Type B pancreatic cell (in vitro differentiated cells): Measurements from ENCODE around the gene KRT81. TPM values are rescaled to one million over a fixed set of nuclear protein-coding genes. Genes with fewer than 3 reads are reported as not detected.

Source experiments
- DNase-seq: peaks from one replicate; pipeline ENCODE4 v3.0.0; 2021; ENCODE audit warnings: mixed read lengths; ENCODE audit not compliant: unreplicated experiment; ENCODE audit errors: extremely low spot score
- H3K27ac Mint-ChIP-seq: 2 replicates; pipeline ENCODE4 v1.8.0; 2021; ENCODE audit warnings: mild to moderate bottlenecking, mixed read lengths
- H3K27me3 Mint-ChIP-seq: 2 replicates; pipeline ENCODE4 v1.8.0; 2021; ENCODE audit warnings: mixed read lengths
- H3K36me3 Mint-ChIP-seq: 2 replicates; pipeline ENCODE4 v1.8.0; 2021; ENCODE audit warnings: mixed read lengths
- H3K4me1 Mint-ChIP-seq: one replicate; pipeline ENCODE4 v1.8.0; 2021; ENCODE audit warnings: mixed read lengths; ENCODE audit not compliant: unreplicated experiment
- H3K4me3 Mint-ChIP-seq: 2 replicates; pipeline ENCODE4 v1.8.0; 2021; ENCODE audit warnings: mild to moderate bottlenecking, mixed read lengths
- H3K9me3 Mint-ChIP-seq: 2 replicates; pipeline ENCODE4 v1.8.0; 2021; ENCODE audit warnings: mixed read lengths
- CTCF ChIP-seq: fragments of 200-600 bp; sonication (generic); conservative IDR thresholded peaks from 2 replicates; pipeline ENCODE4 v1.5.0; 2021; ENCODE audit warnings: antibody characterized with exemption, mild to moderate bottlenecking
- total RNA-seq: library from RNA; stranded (reverse); gene quantifications from 2 replicates; pipeline ENCODE4 v1.2.1, GENCODE V29; 2021; ENCODE audit warnings: low replicate concordance

Gene KRT81
- total RNA-seq, 1 donor from 2014 or later: 0.31 TPM

DNA sequence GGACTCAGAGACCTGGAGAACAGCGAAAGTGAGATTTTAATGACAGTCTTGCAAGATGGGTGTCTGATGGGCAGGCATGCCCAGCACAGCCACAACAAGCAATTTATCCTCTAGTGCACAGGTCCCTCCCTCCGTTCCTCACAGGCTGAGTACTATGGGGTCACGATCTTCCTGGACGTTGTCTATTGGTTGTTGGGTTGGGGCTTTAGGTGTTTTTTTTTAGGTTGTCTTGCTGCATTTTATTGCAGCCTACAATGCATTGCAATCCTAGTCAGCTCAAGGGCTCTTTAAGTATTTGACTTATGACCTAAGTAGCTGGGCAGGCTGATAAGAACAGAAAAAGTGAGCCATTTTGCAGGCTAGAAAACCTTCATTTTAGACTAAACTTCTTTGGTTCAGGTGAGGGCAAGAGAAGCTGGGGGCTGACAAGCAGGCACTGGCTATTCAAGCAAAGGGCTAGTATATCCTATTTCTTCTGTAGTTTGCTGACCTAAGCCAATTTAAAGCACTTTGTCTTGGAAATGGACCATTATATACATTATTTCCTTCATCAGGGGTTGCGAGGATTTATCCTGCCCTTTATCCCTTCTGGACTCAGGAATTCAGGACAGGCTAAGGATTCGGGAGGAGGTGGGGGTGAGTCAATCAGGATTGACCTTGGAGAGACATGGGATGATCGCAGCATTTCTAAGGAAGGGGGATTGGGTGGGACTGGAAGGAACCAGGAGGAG lies 52.3 kb downstream of the KRT81 start:
- H3K27me3 Mint-ChIP-seq: peaks cover 13% of the 10 kb centered on the region
- H3K9me3 Mint-ChIP-seq: no peaks in the 10 kb centered on the region
- peaks cover 4% of the 10 kb centered on the region for H3K36me3 Mint-ChIP-seq
- DNase-seq: no peak
- H3K27ac Mint-ChIP-seq: peak overlapping the region; percentile 24
- H3K4me1 Mint-ChIP-seq: peaks cover 21% of the 10 kb centered on the region
- peak overlapping the region; percentile 28 for H3K4me3 Mint-ChIP-seq
- TF ChIP-seq CTCF: no peak

- peaks cover 13% of the 10 kb centered on the region for H3K4me1 Mint-ChIP-seq
- no peak overlapping the region for H3K27ac Mint-ChIP-seq
- DNase-seq: no peak
- TF ChIP-seq CTCF: no peak
- H3K9me3 Mint-ChIP-seq: no peaks in the 10 kb centered on the region
- peaks cover 19% of the 10 kb centered on the region for H3K27me3 Mint-ChIP-seq
- H3K4me3 Mint-ChIP-seq: no peak overlapping the region
- H3K36me3 Mint-ChIP-seq: no peaks in the 10 kb centered on the region
Observed at GRCh38 chr12:52238207-52238840, 53.0 kb downstream of the KRT81 start.

GRCh38 chr12:52236386-52237050 lies 54.8 kb downstream of the KRT81 start:
- Mint-ChIP-seq H3K27ac (no peak overlapping the region), H3K4me3 (peak overlapping the region; percentile 47), H3K4me1 (peaks cover 24% of the 10 kb centered on the region), H3K9me3 (no peaks in the 10 kb centered on the region), H3K27me3 (peaks cover 32% of the 10 kb centered on the region), H3K36me3 (no peaks in the 10 kb centered on the region)
- DNase-seq: no peak
- TF ChIP-seq CTCF: no peak

Other genes starting within 250 kb of the KRT81 start
- gene NR4A1, start 240.1 kb downstream of the KRT81 start, total RNA-seq: 11.4 and 81.9 TPM in 2 replicates
- 35.7 and 48.7 TPM in 2 replicates for gene ATG101, start 221.6 kb downstream of the KRT81 start, total RNA-seq
- gene SMIM41, start 211.8 kb downstream of the KRT81 start, total RNA-seq: not detected in 2 replicates
- gene KRT80, start 99.5 kb downstream of the KRT81 start, total RNA-seq: 23.1 and 65.1 TPM in 2 replicates
- gene KRT7, start 58.3 kb downstream of the KRT81 start, total RNA-seq: 125 and 293 TPM in 2 replicates
- 0.14 TPM in 1 of 2 replicates, not detected in the other for gene KRT86, start 16.9 kb downstream of the KRT81 start, total RNA-seq
- not detected in 2 replicates for gene KRT83, start 29.9 kb upstream of the KRT81 start, total RNA-seq
- not detected in 2 replicates for gene KRT85, start 75.9 kb upstream of the KRT81 start, total RNA-seq
- not detected in 2 replicates for gene KRT84, start 94.1 kb upstream of the KRT81 start, total RNA-seq
- not detected in 2 replicates for gene KRT82, start 114.8 kb upstream of the KRT81 start, total RNA-seq
- gene KRT75, start 142.8 kb upstream of the KRT81 start, total RNA-seq: not detected in 2 replicates
- gene KRT6B, start 160.6 kb upstream of the KRT81 start, total RNA-seq: 0.14 TPM in 1 of 2 replicates, not detected in the other
- gene KRT6C, start 182.3 kb upstream of the KRT81 start, total RNA-seq: 0.19 and 0.31 TPM in 2 replicates
- 9.9 and 41.6 TPM in 2 replicates for gene KRT6A, start 201.7 kb upstream of the KRT81 start, total RNA-seq
- gene KRT5, start 228.9 kb upstream of the KRT81 start, total RNA-seq: 13.0 and 25.0 TPM in 2 replicates